CD4-positive, alpha-beta T cell (primary cell): ENCODE data around the gene ATP6V1E1. TPM values are rescaled to one million over a fixed set of nuclear protein-coding genes. Genes with fewer than 3 reads are reported as not detected.
"Not testable (repeated sequence)": the region's sequence is repeated elsewhere in the genome, so short reads cannot be mapped to it uniquely, and the experiment has no call there.

ENCODE experiments used
- ATAC-seq: fragments of 200-7000 bp; cut with Tn5 transposase; one replicate; pipeline ENCODE4 v1.10.0; 2022; ENCODE audit warnings: mild to moderate bottlenecking; ENCODE audit not compliant: poor library complexity
- CTCF ChIA-PET: fragments of 350-600 bp; sonication (Branson Sonifier 250); formaldehyde crosslinking; loops from one replicate; lab custom pipeline; 2021; ENCODE audit warnings: antibody characterized with exemption, inconsistent platforms; lab: Charles Lee
- POLR2A ChIA-PET: fragments of 350-600 bp; sonication (Branson Sonifier 250); formaldehyde crosslinking; loops from one replicate; lab custom pipeline; 2021; ENCODE audit warnings: antibody characterized with exemption, inconsistent platforms; lab: Charles Lee
- DNase-seq, 14 experiments: peaks; one replicate each; pipeline ENCODE4 v3.0.0-alpha.2; 2013 to 2020; ENCODE audit warnings: mixed read lengths in 2 of 14
- H3K27ac ChIP-seq, 2 donors: one replicate each; pipeline versions ENCODE4 v1.5.1 to v1.7.0; 2013; ENCODE audit warnings: low read length in 2 of 2, low read depth in 1 of 2, mild to moderate bottlenecking in 1 of 2
- H3K27me3 ChIP-seq, 2 experiments: 1 replicate in 1 of 2; 2 replicates in 1 of 2; pipeline versions ENCODE4 v1.6.1 to v1.7.0; 2013; ENCODE audit warnings: low read length in 2 of 2, control low read depth in 1 of 2, mild to moderate bottlenecking in 1 of 2, moderate library complexity in 1 of 2; ENCODE audit not compliant: insufficient read depth in 2 of 2, control insufficient read depth in 1 of 2
- H3K36me3 ChIP-seq: one replicate; pipeline ENCODE4 v1.6.1; 2013; ENCODE audit warnings: low read length, control low read depth; ENCODE audit not compliant: insufficient read depth
- H3K4me1 ChIP-seq: one replicate; pipeline ENCODE4 v1.6.1; 2013; ENCODE audit warnings: low read length, control low read depth; ENCODE audit not compliant: insufficient read depth
- H3K4me3 ChIP-seq: one replicate; pipeline ENCODE4 v1.5.1; 2013; ENCODE audit warnings: mild to moderate bottlenecking, low read length, moderate library complexity
- H3K9me3 ChIP-seq, 2 experiments: 1 replicate in 1 of 2; 2 replicates in 1 of 2; pipeline versions ENCODE4 v1.6.1 to v1.7.0; 2013; ENCODE audit warnings: low read length in 2 of 2, mild to moderate bottlenecking in 2 of 2, control low read depth in 1 of 2, moderate library complexity in 1 of 2; ENCODE audit not compliant: control insufficient read depth in 1 of 2, insufficient read depth in 1 of 2
- H3K27ac Mint-ChIP-seq: one replicate; pipeline ENCODE4 v1.8.0; 2020; ENCODE audit warnings: mixed read lengths
- H3K27me3 Mint-ChIP-seq: one replicate; pipeline ENCODE4 v1.8.0; 2021; ENCODE audit warnings: mixed read lengths
- H3K36me3 Mint-ChIP-seq: one replicate; pipeline ENCODE4 v1.8.0; 2021; ENCODE audit warnings: low read depth, mixed read lengths
- H3K4me1 Mint-ChIP-seq: one replicate; pipeline ENCODE4 v1.8.0; 2021; ENCODE audit warnings: low read depth, mixed read lengths
- H3K4me3 Mint-ChIP-seq: one replicate; pipeline ENCODE4 v1.8.0; 2020; ENCODE audit warnings: mild to moderate bottlenecking, mixed read lengths
- H3K9me3 Mint-ChIP-seq: one replicate; pipeline ENCODE4 v1.8.0; 2020; ENCODE audit warnings: mixed read lengths
- CTCF ChIP-seq: fragments of 200-600 bp; IDR thresholded peaks from one replicate; pipeline ENCODE4 v1.8.0; 2022; ENCODE audit warnings: antibody characterized with exemption, mild to moderate bottlenecking
- intact Hi-C, 2 experiments: fragments of 100-400 bp; cut with DNase I in 1 of 2; cut with micrococcal nuclease in 1 of 2; formaldehyde crosslinking; loops; one replicate each; pipeline versions ENCODE4 v1.15.1 to v1.9.0; 2023 to 2025; cut with DNase I, micrococcal nuclease
- total RNA-seq, 174 experiments: library from RNA in 2 of 174; stranded (reverse) in 2 of 174; gene quantifications; one replicate each; pipeline ENCODE4 v1.2.3 and lab custom pipeline; 2021 to 2026

ATP6V1E1 gene
- total RNA-seq, 2 experiments from 2014 or later = 48.4 to 50.8 TPM

- CTCF ChIA-PET = no interaction called here
- no peak for TF ChIP-seq CTCF
- ATAC-seq (no peak), DNase-seq (no peak)
- Histone ChIP-seq H3K27me3 (peaks cover 0 to 2% of the 10 kb centered on the region in 2 experiments), H3K36me3 (no peaks in the 10 kb centered on the region), H3K4me1 (no peaks in the 10 kb centered on the region), H3K9me3 (no peaks in the 10 kb centered on the region), H3K27ac (no peak overlapping the region), H3K4me3 (no peak overlapping the region)
- H3K36me3 Mint-ChIP-seq = no peaks in the 10 kb centered on the region
- H3K9me3 Mint-ChIP-seq = no peaks in the 10 kb centered on the region
- intact Hi-C loops = no loop called here
- POLR2A ChIA-PET = no interaction called here
- no peak overlapping the region for H3K27ac Mint-ChIP-seq
- peaks cover 7% of the 10 kb centered on the region for H3K27me3 Mint-ChIP-seq
- H3K4me1 Mint-ChIP-seq = no peaks in the 10 kb centered on the region
- no peak overlapping the region for H3K4me3 Mint-ChIP-seq
These were observed 57.5 kb downstream of the ATP6V1E1 start for GRCh38 chr22:17570851-17571631.

DNA sequence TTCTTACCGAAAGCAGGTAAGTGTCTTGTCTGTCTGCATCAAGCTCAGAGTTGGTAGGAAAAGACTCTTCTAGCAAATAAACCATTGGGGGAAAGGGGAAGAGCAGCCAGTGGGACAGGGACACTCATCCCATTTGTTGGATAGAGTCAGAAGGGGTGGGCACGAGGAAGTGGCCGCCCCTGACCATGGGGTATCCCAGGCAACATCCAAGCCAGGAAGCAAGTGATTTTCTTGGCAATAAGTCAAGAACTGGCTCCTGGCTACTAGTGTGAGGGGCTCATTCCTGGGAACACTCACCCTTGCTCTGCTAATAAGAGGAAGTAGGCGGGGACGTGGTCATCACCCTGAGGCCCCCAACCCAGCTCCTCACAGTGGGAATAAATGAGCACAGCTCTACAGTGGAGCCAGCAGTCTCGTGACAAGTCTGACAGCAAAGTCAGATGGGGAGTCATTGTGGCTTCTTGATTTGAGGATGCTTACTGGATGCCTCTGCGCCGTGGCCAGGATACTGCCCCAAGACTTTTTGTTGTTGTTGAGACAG, 58.5 kb downstream of the ATP6V1E1 start:
- Mint-ChIP-seq H3K4me1 (no peaks in the 10 kb centered on the region), H3K27me3 (peaks cover 7% of the 10 kb centered on the region), H3K36me3 (no peaks in the 10 kb centered on the region), H3K4me3 (no peak overlapping the region), H3K9me3 (no peaks in the 10 kb centered on the region), H3K27ac (no peak overlapping the region)
- no peaks in the 10 kb centered on the region for H3K9me3 ChIP-seq
- no peaks in the 10 kb centered on the region for H3K4me1 ChIP-seq
- H3K27me3 ChIP-seq = peaks cover 0 to 2% of the 10 kb centered on the region in 2 experiments
- ChIA-PET CTCF (no interaction called here), POLR2A (no interaction called here)
- intact Hi-C loops = no loop called here
- no peaks in the 10 kb centered on the region for H3K36me3 ChIP-seq
- no peak overlapping the region for H3K27ac ChIP-seq
- no peak overlapping the region for H3K4me3 ChIP-seq
- DNase-seq (no peak), ATAC-seq (no peak)
- TF ChIP-seq CTCF = no peak

- no peaks in the 10 kb centered on the region for H3K4me1 ChIP-seq
- no peaks in the 10 kb centered on the region for H3K36me3 ChIP-seq
- Mint-ChIP-seq H3K9me3 (no peaks in the 10 kb centered on the region), H3K36me3 (no peaks in the 10 kb centered on the region), H3K27me3 (peaks cover 7% of the 10 kb centered on the region), H3K4me1 (no peaks in the 10 kb centered on the region), H3K4me3 (no peak overlapping the region), H3K27ac (no peak overlapping the region)
- no peak overlapping the region for H3K4me3 ChIP-seq
- no peak overlapping the region for H3K27ac ChIP-seq
- no peaks in the 10 kb centered on the region for H3K9me3 ChIP-seq
- peaks cover 2 to 4% of the 10 kb centered on the region in 2 experiments for H3K27me3 ChIP-seq
- TF ChIP-seq CTCF = no peak
- intact Hi-C loops = no loop called here
- DNase-seq (no peak), ATAC-seq (no peak)
- POLR2A ChIA-PET = no interaction called here
- CTCF ChIA-PET = no interaction called here
These were observed 61.8 kb downstream of the ATP6V1E1 start for GRCh38 chr22:17566776-17567175.

- ATAC-seq, H3K27me3 ChIP-seq, H3K27ac Mint-ChIP-seq, H3K4me3 Mint-ChIP-seq, intact Hi-C loops, POLR2A ChIA-PET, DNase-seq, CTCF ChIA-PET, H3K4me1 Mint-ChIP-seq, H3K36me3 ChIP-seq, H3K36me3 Mint-ChIP-seq, H3K9me3 Mint-ChIP-seq, H3K9me3 ChIP-seq, H3K4me3 ChIP-seq, H3K4me1 ChIP-seq, H3K27ac ChIP-seq, H3K27me3 Mint-ChIP-seq: not testable (repeated sequence)
These were observed 62.4 kb downstream of the ATP6V1E1 start for GRCh38 chr22:17566016-17566687.
